Hematopoietic multipotent progenitor cell treated with erythropoietin and hydrocortisone succinate and interleukin-3 and kit ligand, for 6 days (in vitro differentiated cells): ENCODE data around the gene PAM.

ENCODE experiments used
- DNase-seq: peaks from one replicate; pipeline ENCODE4 v3.0.0-alpha.2; 2015

PAM gene

DNA sequence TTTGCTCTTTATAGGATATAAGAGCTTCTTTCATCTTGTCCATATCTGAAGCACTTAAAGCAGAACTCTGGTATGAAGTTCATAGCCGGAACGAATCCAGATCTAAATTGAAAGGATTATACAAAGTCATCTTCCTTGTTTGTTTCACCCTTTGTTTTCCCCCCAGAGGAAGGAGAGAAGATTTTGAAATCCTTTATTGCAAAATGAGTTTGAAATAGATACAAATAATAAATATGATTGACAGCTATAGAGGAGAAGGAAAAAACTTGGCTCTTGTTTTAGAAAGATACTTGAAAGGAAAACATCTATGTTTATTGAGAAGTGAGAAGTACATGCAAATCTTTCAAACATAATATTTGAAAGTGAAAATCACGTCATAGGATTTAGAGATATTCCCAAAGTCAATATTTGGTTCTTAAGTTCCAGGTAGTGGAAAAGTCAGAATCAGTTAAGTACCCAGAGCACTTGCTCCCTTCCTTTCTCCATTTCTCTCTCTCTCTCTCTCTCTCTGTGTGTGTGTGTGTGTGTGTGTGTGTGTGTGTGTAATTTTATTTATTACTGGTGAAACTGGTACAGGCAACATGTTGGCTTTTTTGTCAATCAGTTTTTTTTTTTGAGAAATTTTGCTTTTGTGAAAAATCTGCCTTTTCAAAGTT is 27.2 kb downstream of the PAM start:
- no peak for DNase-seq

DNA sequence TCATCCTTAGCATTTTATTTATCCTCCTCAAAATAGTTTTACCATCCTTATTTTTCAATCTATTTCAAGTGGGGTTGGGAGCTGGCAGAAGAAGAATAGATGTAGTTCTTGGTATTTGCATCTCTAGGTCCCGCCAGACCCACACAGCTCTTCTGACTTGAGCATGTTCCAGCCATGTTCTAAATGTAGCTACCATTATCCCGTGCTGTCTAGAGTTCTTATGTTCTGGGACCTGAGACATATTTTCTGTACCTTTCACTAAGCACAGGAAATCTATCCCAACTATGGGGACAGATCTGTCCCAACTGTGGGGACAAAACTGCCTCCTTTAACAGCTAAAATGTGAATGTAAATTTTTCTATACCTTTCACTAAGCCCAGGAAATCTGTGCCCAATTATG is 32.0 kb downstream of the PAM start:
- no peak for DNase-seq

- no peak for DNase-seq
Observed at GRCh38 chr5:102788788-102789187, 33.7 kb downstream of the PAM start.

- no peak for DNase-seq
Observed at GRCh38 chr5:102789469-102789868, 34.4 kb downstream of the PAM start.

DNA sequence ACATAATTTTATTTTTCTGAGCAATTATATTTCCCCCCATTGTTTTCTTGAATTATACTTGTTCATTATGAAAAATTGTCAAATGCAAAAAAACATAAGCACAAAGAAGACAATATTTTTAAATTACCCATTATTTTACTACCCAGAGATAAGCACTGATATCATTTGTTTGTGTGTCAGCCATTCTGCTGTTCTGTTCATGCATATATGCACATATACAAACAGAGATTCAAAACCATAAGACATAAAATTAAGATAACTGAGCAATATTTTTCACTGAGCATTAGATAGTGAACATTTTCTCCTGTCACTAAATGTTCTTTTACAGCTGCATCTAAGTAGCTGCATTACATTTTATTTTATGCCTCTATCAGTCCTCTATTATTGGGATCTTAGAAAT is 35.6 kb downstream of the PAM start:
- DNase-seq, result no peak

- peak; percentile 53 for DNase-seq
Observed at GRCh38 chr5:102792705-102793104, 37.6 kb downstream of the PAM start.

DNA sequence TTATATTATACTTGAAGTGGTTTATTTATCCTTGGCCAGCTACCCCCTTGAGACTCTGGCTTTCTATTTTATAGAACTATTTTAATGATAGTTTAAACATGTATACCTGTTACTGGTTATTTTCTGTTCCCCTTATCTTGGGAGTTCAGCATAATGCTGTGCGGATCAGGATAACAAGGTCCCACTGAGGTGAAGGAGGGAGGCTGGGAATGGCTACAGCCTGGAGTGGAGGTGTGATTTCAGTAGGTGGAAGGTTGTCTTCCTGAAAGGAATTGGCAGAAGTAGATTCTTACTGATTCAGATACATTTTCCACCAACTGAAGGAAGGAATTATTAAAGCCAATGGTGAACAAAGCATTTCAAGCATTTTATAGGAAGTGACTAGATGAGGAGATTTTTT is 38.9 kb downstream of the PAM start:
- DNase-seq, result no peak

- DNase-seq, result no peak
Observed at GRCh38 chr5:102794677-102795331, 39.7 kb downstream of the PAM start.

GRCh38 chr5:102795526-102795925 is 40.4 kb downstream of the PAM start:
- DNase-seq, result no peak

GRCh38 chr5:102796009-102796408 is 40.9 kb downstream of the PAM start:
- DNase-seq, result no peak

- no peak for DNase-seq
Observed at GRCh38 chr5:102796498-102796897, 41.4 kb downstream of the PAM start.

DNA sequence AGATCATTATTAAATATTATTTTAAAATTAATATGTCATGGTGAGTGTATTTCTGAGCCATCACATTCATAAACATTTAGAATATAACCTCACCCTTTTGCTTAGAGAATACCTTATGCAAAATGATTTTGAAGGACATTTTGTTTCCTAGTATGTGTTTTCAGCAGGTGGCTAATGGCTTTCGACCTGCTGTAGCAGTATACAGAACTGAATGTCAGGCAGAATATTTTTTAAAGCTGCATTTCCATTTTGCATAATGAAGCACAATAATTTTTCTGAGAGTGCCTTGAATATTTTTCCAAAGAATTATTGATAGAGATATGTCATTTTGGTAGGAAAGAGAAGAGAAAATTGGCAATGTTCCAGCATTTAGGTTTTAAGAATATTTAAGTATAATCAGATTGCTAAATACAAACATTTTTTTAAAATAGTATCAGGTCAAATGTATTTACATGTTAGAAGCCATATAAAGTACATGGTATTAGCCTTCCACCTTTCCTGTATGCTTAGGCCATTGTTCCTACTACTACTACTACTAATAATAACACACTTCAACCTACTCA is 42.3 kb downstream of the PAM start:
- peak; percentile 16 for DNase-seq

DNA sequence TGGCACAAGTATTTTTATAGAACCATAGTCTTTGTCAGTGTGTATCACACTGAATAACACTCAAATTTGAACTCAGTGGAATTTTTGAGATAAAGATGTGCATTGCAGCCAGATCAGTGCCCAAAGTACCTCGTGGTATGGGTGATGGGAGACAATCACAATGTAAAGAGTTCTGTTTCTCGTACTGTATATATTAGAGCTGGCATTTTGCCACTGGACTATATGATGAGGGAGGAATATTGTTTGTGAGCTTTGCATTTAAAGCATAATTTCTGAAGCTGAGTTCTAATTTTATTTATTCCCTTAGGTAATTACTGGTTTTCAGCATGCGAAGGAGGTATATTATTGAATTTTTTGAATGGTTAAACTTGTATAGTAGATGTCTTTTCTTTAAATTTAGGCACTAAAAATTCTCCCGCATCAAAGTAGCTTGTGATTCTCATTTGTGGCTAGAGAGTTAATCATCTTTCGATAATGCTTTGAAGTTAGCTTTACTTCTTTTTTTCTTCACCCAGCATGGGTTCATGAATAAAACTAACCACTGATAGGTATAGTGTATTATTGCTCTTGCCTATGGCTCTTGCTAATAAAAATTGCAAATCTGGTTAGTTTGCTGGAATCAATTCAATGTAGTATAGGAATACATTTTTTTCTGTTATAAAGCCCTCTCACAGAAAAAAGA is 43.1 kb downstream of the PAM start:
- no peak for DNase-seq

DNA sequence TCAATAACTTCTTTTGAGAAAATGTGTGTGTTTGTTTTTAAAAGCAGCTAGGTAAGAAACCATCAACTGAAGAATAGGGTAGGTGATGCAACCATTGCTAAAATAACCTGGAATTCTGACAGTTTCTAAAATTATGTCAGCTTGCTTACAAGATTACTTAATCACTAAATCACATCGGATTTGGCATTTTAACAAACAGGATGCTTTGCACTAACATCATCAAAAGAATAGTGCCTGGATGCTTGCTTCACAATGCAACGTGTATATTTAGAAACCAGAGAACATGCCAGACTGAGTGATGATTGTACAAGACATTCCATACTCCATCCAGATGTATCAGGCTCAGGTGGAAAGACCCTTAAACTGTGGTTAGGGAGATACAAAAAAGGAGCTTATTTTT is 43.9 kb downstream of the PAM start:
- DNase-seq, result no peak

- no peak for DNase-seq
Observed at GRCh38 chr5:102800427-102800826, 45.3 kb downstream of the PAM start.

GRCh38 chr5:102801371-102801770 is 46.3 kb downstream of the PAM start:
- DNase-seq, result peak; percentile 56

DNA sequence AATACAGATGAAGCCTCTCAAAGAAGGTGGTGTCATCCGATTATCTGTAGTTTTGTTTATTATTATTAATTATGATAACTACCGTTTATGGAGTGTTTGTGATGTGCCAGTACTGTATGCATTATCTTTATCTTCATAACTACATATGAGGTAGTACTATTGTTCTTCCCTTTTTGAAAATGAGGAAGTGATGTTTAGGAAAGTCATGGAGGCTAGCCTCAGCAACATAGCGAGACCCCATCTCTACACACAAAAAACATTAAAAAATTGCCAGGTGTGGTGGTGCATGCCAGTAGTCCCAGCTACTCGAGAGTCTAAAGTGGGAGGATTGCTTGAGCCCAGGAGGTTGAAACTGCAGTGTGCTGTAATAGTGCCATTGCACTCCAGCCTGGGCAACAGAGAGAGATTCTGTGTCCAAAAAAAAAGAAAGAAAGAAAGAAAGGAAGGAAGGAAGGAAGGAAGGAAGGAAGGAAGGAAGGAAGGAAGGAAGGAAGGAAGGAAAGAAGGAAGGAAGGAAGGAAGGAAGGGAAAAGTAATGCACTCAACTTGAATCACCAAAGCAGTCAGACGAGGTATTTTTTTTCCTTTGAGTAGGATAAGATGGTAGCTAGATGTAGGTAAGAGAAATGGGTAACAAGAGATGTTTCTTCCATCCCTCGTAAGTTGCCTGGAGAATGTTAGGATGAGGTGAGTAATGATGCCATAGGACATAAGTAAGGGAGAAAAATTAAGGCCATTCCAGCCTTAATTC is 47.8 kb downstream of the PAM start:
- peak; percentile 19 for DNase-seq

DNA sequence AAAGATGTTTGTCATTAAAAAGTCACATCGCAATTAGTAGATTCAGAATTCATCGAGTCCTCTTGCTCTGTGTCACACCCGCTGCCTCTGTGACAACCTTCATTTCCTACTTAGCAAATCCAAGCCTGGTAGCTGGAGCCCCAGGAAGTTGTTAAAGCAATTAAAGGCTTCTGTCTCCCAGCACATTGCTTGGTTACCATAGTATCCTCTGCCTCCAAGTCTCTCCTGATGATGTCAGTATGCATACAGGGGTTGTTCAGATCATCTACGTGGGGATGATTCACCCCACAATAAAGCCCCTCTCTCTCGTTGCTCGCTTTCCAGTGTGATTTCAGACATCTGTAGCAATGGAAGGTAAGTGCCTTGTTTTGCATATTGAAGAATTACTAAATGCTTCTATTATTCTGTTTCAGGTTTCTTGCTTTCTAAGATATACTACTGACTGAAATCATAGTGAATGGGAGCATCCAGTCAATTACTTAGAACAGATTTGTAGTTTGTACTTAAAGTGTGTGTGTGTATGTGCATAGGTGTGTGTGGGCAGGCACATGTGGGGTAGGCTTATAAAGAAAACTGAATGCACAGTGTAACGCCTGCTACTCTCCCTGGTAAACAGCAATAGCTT is 52.9 kb downstream of the PAM start:
- no peak for DNase-seq

- DNase-seq, result no peak
Observed at GRCh38 chr5:102809033-102809432, 53.9 kb downstream of the PAM start.

DNA sequence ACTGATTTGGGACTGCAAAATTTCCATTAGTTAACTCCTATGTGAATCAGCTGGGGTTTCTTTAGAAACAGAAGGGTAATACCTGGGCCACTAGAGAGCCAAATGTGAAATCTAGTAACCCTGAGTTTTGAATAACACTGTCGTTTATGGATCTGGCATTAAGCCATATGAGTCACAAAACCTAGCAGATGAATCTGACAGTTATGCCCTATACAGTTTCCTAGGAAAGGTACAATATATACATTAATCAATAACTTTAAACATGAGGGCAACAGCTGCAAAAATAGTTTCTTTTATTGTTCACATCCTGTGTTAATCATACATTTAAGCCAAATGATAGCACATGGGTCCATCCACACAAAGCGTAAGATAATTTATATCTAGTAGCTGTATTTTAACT is 56.9 kb downstream of the PAM start:
- peak; percentile 20 for DNase-seq

- no peak for DNase-seq
Observed at GRCh38 chr5:102813740-102814139, 58.6 kb downstream of the PAM start.

GRCh38 chr5:102815084-102815483 is 60.0 kb downstream of the PAM start:
- DNase-seq, result no peak
